GM10847 (cell line): ENCODE results near the gene PRAMEF5.
"Not testable (repeated sequence)": the region's sequence is repeated elsewhere in the genome, so short reads cannot be mapped to it uniquely, and the experiment has no call there.

ENCODE experiments used
- POLR2A ChIP-seq: IDR thresholded peaks from 2 replicates; pipeline ENCODE4 v1.6.1; 2011; ENCODE audit not compliant: insufficient read length; ENCODE audit errors: extremely low read depth

Gene PRAMEF5

DNA sequence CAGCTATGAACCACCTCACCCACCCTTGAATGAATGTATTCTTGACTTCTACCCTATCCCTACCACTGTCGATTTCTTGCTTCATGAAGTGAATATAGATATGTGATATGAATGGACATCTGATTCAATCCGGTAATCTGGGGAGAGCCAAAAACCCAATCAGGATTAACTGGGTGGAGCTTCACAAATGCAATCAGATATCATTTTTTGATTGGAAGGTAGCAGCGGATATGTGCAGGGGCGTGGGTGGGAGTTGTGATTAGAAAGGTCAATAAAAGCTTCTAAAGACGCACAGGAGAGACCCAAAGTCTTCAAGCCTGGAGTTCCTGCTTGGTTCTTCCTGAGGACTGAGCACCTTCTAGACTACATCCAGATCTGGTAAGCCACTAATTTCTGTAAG is at the start of gene PRAMEF5:
Gene PRAMEF5, plus strand, starts transcription at position 301 of the 400 bp plus-strand sequence. CDS start 5,071 bp downstream, outside the sequence.
- TF ChIP-seq POLR2A: not testable (repeated sequence)

DNA sequence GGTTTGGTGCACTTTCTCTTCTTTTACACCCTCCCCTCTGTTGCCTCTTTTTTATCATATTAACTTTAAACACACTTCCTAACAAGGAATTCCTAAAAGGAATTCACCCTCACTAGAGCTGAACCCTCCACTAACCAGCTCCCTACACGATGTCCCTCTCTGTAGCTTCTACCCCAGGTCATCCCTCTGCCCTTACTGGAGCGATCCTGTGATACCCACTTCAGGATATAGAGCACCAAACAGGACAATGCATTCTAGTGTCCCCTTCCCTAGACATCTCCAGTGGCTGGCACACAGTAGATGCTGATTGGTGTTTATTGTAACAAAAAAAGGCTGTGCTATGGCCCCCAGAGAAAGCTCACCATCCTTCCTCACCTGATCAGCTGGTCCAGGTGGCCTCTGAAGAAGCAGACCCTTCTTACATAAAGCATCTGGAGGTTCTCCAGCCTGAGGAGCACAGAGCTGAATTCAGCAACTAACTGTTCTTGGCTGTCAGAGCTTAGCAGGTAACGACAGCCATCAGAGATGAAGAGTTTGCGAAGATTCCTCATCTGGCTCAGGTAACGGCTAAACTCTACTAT is 29.4 kb upstream of the PRAMEF5 start:
- TF ChIP-seq POLR2A: no peak

DNA sequence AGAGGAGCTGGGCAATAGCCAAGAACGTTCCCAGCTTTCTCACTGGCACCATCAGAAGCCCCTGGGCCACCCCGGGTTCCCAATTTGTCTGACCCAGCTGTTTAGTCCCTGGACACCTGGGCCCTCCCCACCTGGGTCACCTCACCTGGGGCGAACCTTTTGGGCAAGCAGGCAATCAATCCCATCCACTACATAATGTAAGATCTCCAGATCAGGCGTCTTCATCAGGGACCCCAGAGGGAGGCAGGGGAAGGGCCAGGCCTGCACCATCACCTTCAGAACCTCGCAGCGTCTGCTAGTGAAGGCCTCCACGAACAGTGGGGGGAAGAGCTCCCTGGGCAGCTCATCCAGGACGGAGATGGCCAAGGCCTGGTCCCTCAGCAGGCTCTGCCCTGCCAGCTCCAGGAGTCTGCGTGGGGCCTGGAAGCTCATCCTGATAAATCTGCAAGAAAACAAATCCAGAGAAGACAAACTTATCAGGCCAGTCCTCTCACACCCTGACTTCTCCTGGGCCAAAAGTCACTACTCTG is 28.3 kb upstream of the PRAMEF5 start, which contains the start of gene PRAMEF18:
Gene PRAMEF18, minus strand, starts transcription at position 480 of the 530 bp plus-strand sequence. Its CDS starts 48 bp downstream, at position 432.
- not testable (repeated sequence) for TF ChIP-seq POLR2A

DNA sequence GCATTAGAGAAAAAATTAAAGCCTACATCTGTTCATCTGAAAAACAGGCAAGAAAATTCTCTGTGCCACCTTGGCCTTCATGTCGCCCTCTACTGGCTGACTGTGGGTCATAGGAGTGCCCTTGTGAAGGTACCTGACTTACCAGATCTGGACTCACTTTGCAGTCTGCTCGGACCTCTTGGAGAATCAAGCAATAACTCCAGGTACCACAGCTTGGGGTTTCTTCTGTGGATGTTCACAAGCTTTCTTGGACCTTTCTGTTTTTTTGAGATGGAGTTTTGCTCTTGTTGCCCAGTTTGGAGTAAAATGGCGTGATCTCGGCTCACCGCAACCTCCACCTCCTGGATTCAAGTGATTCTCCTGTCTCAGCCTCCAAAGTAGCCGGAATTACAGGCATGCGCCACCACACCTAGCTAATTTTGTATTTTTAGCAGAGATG is 25.6 kb upstream of the PRAMEF5 start:
- no peak for TF ChIP-seq POLR2A

DNA sequence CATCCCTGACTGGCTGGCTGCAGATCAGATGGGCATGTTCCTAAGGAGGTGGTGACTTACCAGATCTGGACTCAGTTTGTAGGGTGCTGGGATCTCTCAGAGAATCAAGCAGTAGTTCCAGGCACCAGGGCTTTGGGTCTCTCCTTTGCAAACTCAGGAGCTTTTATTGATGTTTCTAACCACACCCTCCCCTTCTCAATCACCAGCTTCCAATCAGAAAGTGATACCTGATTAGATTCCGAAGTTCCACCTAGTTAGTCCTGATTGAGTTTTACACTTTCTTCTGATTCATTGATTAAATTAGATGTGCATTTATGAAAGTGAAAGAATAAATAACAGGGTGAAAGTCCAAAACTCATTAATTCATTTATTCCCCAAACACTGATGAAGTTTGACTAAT is 31.0 kb downstream of the PRAMEF5 start, which contains the start of gene PRAMEF8:
Gene PRAMEF8, minus strand, starts transcription at position 101 of the 400 bp plus-strand sequence. CDS start 1,046 bp downstream, outside the sequence.
- TF ChIP-seq POLR2A: not testable (repeated sequence)

DNA sequence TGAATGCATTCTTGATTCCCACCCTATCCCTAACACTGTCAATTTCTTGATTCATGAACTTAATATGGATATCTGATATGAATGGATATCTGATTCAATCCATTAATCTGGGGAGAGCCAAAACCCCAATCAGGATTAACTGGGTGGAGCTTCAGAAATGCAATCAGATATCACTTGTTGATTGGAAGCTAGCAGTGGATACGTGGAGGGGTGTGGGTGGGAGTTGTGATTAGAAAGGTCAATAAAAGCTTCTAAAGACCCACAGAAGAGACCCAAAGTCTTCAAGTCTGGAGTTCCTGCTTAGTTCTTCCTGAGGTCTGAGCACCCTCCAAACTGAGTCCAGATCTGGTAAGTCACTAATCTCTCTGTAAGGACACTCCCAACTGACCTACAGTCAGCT is 49.2 kb downstream of the PRAMEF5 start, which contains the start of gene PRAMEF33:
Gene PRAMEF33, plus strand, starts transcription at position 301 of the 400 bp plus-strand sequence. CDS start 2,416 bp downstream, outside the sequence.
- not testable (repeated sequence) for TF ChIP-seq POLR2A
